ENCODE results near the gene EXOC3L1.

EXOC3L1 gene

GRCh38 chr16:67190041-67190440, at the start of gene EXOC3L1:
TSS of gene EXOC3L1 (minus strand) at chr16:67190136. CDS start at chr16:67189676, 460 bp downstream.
- no peak for DNase-seq (ENCODE audit: low spot score)

- no peak for DNase-seq (ENCODE audit: low spot score)
Observed at GRCh38 chr16:67238806-67239470, 49.0 kb upstream of the EXOC3L1 start.

GRCh38 chr16:67238278-67238575, 48.3 kb upstream of the EXOC3L1 start:
- no peak for DNase-seq (ENCODE audit: low spot score)

- DNase-seq (ENCODE audit: low spot score) = no peak
Observed at GRCh38 chr16:67237396-67238277, 47.7 kb upstream of the EXOC3L1 start.

DNA sequence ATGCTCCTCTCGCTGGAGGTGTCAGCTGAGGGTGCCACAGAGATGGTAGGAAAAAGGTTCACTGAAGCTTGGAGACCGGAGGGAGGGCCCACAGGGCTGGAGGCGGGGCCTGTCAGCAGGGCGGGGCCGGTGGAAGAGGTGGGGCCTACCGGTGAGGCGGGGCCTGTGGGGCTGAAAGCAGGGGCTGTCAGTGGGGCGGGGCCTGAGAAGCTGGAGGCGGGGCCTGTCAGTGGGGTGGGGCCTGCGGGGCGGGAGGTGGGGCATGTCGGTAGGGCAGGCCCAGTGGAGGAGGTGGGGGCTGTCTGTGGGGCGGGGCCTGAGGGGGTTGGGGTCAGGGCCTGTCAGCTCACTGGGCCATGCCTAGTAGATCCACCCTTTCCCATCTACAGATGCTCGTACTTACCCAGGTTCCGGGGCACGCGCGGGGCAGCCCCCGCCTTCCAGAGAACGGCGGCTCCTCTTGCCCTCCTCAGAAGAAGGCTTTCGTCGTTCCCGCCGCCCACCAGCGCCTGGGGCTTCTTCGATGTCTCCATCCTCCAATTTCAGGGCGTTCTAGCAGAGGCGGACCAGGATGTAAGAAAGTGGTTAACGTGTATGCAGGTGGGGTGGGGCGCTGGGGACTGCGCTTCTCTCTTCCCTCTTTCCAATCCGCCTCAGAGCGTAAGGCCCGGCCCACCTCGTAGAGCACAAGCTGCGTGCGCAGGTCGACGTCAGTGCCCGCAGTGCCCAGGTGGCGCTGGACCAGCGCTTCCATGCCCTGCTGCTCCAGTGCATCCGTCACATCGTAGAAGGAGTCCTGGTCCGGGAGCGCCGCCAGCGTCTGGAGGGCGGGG, 46.8 kb upstream of the EXOC3L1 start:
- peak; percentile 35 for DNase-seq (ENCODE audit: low spot score)

DNA sequence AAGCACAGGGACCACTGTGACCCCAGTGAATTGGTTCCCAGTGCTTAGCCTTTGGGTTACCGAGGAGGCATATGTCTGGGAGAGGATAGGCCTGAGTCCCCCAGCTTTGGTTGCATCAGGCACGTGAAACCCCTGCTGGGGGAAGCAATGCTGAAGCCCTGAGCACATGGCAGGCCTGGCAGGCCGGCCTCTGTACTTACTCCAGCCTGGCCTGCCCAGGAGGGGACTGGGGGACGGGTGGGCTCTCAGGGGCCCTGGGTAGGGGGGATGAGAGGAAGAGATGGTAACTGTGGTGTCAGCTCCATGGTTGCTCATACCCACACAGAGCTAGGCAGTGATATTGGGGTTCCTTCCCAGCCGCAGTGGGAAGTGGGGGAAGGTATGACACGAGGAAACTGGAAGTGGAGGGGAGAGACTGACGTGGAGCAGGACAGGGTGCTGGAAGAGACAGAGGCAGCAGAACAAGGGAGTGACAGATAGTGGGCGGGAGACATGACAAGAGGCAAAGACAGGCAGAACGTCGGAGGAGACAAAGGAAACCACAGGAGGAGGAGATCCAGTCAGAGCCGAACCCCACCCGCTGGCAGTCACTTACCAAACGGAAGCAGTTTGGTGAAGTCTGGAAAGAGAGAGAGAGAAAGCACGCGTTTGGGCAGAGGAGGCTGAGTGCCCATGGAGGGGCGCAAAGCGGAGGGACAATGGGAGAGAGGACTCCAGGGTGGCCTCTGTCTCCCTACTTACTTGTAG, 46.1 kb upstream of the EXOC3L1 start:
- DNase-seq (ENCODE audit: low spot score) = no peak

GRCh38 chr16:67234180-67234597, 44.3 kb upstream of the EXOC3L1 start:
- DNase-seq (ENCODE audit: low spot score) = no peak

GRCh38 chr16:67233596-67233995, 43.7 kb upstream of the EXOC3L1 start:
- no peak for DNase-seq (ENCODE audit: low spot score)

GRCh38 chr16:67230809-67231660, 41.1 kb upstream of the EXOC3L1 start:
- DNase-seq (ENCODE audit: low spot score) = no peak

DNA sequence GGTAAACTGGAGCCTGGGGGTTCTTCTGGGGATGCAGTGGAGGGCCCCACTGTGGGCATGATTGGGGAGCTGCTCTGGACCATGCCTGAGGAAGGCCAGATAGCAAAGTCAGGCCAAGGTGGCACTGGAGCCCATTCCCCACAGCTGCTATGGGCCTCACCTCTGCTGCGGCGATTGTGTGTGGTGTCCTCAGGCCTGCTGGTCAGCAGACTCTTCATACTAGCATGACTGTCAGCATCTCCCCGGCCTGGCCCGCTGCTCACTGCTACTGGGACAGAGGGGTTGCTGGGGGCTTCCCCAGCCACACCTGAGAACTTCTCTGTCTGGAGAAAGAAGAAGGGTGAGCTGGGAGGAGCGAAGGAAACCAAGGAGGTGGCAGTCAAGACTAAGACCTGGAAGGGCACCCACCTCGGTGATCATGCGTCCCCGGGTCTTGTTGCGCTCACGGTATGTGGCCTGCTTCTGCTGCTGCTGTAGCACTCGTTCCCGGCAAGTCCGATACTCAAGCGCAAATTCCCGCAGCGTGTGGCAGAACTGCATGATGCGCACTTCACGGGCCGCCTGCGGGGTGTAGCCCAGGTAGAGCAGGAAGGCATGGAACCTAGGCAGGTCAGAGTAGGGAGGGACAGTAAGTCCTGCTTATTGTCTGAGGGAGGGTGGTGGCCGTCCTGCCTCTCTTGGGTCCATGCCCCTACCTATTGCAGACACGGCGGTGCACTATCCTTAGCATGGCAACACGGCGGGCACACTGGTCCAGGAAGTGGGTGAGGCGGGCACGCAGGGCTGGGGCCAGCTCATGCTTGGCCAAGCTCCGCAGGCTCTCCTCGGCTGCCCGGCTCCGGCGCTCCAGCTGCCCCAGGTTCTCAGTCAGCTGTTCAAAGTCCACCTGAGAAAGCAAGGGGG, 40.2 kb upstream of the EXOC3L1 start:
- DNase-seq (ENCODE audit: low spot score) = no peak

- DNase-seq (ENCODE audit: low spot score) = no peak
Observed at GRCh38 chr16:67228905-67229304, 39.0 kb upstream of the EXOC3L1 start.

GRCh38 chr16:67228034-67228785, 38.3 kb upstream of the EXOC3L1 start:
- no peak for DNase-seq (ENCODE audit: low spot score)

DNA sequence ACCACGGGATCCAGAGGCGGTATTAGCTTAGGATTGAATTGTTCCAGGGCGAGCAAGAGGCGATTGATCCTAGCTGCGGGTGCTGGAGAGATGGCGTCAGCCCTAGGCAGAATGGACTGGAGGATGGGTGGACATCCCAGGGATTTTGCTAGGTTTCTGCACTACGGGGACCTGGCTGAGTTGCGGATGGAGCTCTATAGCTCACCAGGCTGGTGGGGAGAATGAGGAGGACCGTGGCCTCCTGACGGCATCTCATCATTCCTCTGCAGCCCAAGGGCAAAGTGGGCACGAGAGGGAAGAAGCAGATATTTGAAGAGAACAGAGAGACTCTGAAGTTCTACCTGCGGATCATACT, 37.6 kb upstream of the EXOC3L1 start:
- no peak for DNase-seq (ENCODE audit: low spot score)

GRCh38 chr16:67226804-67227566, 37.0 kb upstream of the EXOC3L1 start, which contains the start of gene TMEM208:
TSS of gene TMEM208 (plus strand) at chr16:67227130. CDS start at chr16:67227219, 89 bp downstream.
- DNase-seq (ENCODE audit: low spot score) = peak; percentile 94

DNA sequence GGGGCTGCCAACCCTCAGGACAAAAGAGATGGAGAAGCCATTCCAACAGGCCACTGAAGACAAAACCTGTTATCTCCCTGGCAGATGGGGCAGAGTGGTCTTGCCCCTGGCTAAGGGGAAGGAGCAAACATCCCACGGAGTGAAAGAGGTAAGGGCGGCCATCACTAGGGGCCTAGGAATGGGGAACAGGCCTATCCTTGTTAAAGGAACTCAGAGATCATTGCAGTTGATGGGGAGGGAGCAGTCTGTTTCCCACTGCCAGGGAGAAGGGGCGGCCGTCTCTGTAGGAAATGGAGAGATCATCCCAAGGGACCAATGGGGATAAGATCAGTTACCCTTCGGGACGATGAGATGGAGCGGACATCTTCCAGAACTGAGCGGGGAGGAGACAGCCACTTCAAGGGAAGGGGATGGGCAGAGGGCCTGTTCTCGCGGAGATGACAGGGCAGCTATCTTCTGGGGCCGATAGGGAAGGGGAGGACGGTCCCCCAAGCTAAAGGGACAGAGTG, 36.4 kb upstream of the EXOC3L1 start:
- DNase-seq (ENCODE audit: low spot score) = no peak

DNA sequence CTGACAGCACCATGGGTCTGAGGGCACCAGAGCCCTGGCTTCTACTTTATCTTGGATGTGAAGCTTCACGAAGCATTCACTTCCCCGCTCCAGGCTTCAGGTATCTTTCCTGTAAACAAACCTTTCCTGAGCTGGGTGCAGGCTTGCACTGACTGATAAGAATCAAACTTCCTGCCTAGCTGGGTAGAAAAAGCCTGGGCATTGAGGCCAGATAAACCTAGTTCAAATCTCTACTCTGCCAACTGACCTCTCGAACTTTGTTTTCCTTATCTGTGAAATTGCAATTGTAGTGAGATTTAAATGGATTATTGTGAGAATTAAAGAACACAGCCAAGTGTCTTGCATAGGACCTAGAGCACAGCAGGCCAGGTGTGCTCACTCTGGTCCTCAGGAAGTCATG, 34.1 kb upstream of the EXOC3L1 start:
- DNase-seq (ENCODE audit: low spot score) = no peak

GRCh38 chr16:67216612-67217490, 26.9 kb upstream of the EXOC3L1 start:
- no peak for DNase-seq (ENCODE audit: low spot score)

All from SW480 (cell line).